Endothelial cell (in vitro differentiated cells): Measurements from ENCODE around the gene IGSF11. TPM values are rescaled to one million over a fixed set of nuclear protein-coding genes. Genes with fewer than 3 reads are reported as not detected.

Source experiments
- DNase-seq: peaks from one replicate; pipeline ENCODE4 v3.0.0; 2021; ENCODE audit warnings: low spot score
- H3K27ac Mint-ChIP-seq: one replicate; pipeline ENCODE4 v1.8.0; 2021; ENCODE audit warnings: mixed read lengths, inconsistent platforms; ENCODE audit not compliant: unreplicated experiment
- H3K27me3 Mint-ChIP-seq: one replicate; pipeline ENCODE4 v1.8.0; 2021; ENCODE audit warnings: mild to moderate bottlenecking, moderate library complexity, mixed read lengths, inconsistent platforms; ENCODE audit not compliant: unreplicated experiment
- H3K36me3 Mint-ChIP-seq: one replicate; pipeline ENCODE4 v1.8.0; 2021; ENCODE audit warnings: mild to moderate bottlenecking, low read depth, mixed read lengths, inconsistent platforms; ENCODE audit not compliant: unreplicated experiment
- H3K4me1 Mint-ChIP-seq: one replicate; pipeline ENCODE4 v1.8.0; 2021; ENCODE audit warnings: mild to moderate bottlenecking, mixed read lengths, inconsistent platforms; ENCODE audit not compliant: unreplicated experiment
- H3K4me3 Mint-ChIP-seq: one replicate; pipeline ENCODE4 v1.8.0; 2021; ENCODE audit warnings: mild to moderate bottlenecking, mixed read lengths, inconsistent platforms; ENCODE audit not compliant: unreplicated experiment
- H3K9me3 Mint-ChIP-seq: one replicate; pipeline ENCODE4 v1.8.0; 2021; ENCODE audit warnings: mixed read lengths, inconsistent platforms; ENCODE audit not compliant: unreplicated experiment
- CTCF ChIP-seq: fragments of 200-600 bp; sonication (generic); IDR thresholded peaks from one replicate; pipeline ENCODE4 v1.5.0; 2021; ENCODE audit warnings: antibody characterized with exemption; ENCODE audit not compliant: unreplicated experiment
- total RNA-seq: library from RNA; stranded (reverse); fragmentation: NEBNext Ultra II Directional; extraction: Animal tissue kit (Norgen Biotek cat#: 25700); gene quantifications from one replicate; pipeline ENCODE4 v1.2.1, GENCODE V29; 2021; ENCODE audit not compliant: unreplicated experiment

IGSF11 gene
- total RNA-seq, 1 donor from 2014 or later = 0.18 TPM

GRCh38 chr3:118949113-118949760 is 85.4 kb downstream of the IGSF11 start:
- H3K4me3 Mint-ChIP-seq = no peak overlapping the region
- TF ChIP-seq CTCF = no peak
- H3K9me3 Mint-ChIP-seq = no peaks in the 10 kb centered on the region
- no peak for DNase-seq
- H3K4me1 Mint-ChIP-seq = peaks cover 2% of the 10 kb centered on the region
- no peaks in the 10 kb centered on the region for H3K27me3 Mint-ChIP-seq
- no peaks in the 10 kb centered on the region for H3K36me3 Mint-ChIP-seq
- H3K27ac Mint-ChIP-seq = no peak overlapping the region

- no peak for TF ChIP-seq CTCF
Measured at GRCh38 chr3:118948146-118948545, 86.5 kb downstream of the IGSF11 start.

GRCh38 chr3:118946449-118946848 is 88.2 kb downstream of the IGSF11 start:
- H3K36me3 Mint-ChIP-seq = no peaks in the 10 kb centered on the region
- H3K9me3 Mint-ChIP-seq = no peaks in the 10 kb centered on the region
- peaks cover 2% of the 10 kb centered on the region for H3K4me1 Mint-ChIP-seq
- H3K4me3 Mint-ChIP-seq = no peak overlapping the region
- no peak for TF ChIP-seq CTCF
- no peak for DNase-seq
- no peak overlapping the region for H3K27ac Mint-ChIP-seq
- no peaks in the 10 kb centered on the region for H3K27me3 Mint-ChIP-seq

More at GRCh38 chr3:118948146-118948545, 86.5 kb downstream of the IGSF11 start:
- Mint-ChIP-seq H3K9me3 (no peaks in the 10 kb centered on the region), H3K4me3 (no peak overlapping the region), H3K27ac (no peak overlapping the region), H3K36me3 (no peaks in the 10 kb centered on the region), H3K27me3 (no peaks in the 10 kb centered on the region), H3K4me1 (peaks cover 2% of the 10 kb centered on the region)
- no peak for DNase-seq

GRCh38 chr3:118945834-118946233 is 88.8 kb downstream of the IGSF11 start:
- no peak overlapping the region for H3K4me3 Mint-ChIP-seq
- no peak for TF ChIP-seq CTCF
- no peaks in the 10 kb centered on the region for H3K27me3 Mint-ChIP-seq
- peaks cover 2% of the 10 kb centered on the region for H3K4me1 Mint-ChIP-seq
- DNase-seq = no peak
- no peak overlapping the region for H3K27ac Mint-ChIP-seq
- no peaks in the 10 kb centered on the region for H3K36me3 Mint-ChIP-seq
- no peaks in the 10 kb centered on the region for H3K9me3 Mint-ChIP-seq

- H3K27me3 Mint-ChIP-seq = no peaks in the 10 kb centered on the region
- no peak for DNase-seq
- no peaks in the 10 kb centered on the region for H3K36me3 Mint-ChIP-seq
- no peaks in the 10 kb centered on the region for H3K9me3 Mint-ChIP-seq
- no peak overlapping the region for H3K4me3 Mint-ChIP-seq
- no peak overlapping the region for H3K27ac Mint-ChIP-seq
- no peaks in the 10 kb centered on the region for H3K4me1 Mint-ChIP-seq
- TF ChIP-seq CTCF = no peak
Measured at GRCh38 chr3:118943597-118943996, 91.0 kb downstream of the IGSF11 start.
